ENCODE measurements around the gene KIF21B. TPM values are rescaled to one million over a fixed set of nuclear protein-coding genes. Genes with fewer than 3 reads are reported as not detected.
"Not testable (repeated sequence)": the region's sequence is repeated elsewhere in the genome, so short reads cannot be mapped to it uniquely, and the experiment has no call there.

Gene KIF21B
- total RNA-seq, 4 donors from 2014 or later: 0.29 to 11.3 (median 2.4) TPM

DNA sequence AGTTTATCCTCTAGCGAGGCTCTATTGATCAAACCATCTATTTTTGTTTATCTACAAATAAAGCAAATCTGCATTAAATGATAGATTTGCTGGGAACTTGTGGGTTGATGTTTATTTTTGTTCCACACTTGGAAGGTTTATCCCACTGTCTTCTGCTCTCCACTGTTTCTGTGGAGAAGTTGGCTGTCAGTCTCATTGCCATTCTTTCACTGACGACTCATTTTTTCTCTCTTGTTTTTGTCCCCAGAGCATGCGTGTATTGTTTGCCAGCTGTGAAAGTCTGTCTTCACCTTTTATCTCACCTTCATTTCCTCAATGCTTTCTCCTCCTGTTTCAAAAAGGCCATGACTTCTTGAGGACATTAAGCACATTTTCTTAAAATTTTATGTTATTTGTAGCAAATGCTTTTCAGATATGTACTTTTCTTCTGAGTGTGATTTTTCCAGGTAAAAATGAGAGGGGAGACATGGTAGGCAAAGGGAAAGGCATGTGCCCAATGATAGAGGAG lies 76.4 kb downstream of the KIF21B start:
- Histone ChIP-seq H3K4me1 (no peaks in the 10 kb centered on the region), H3K9me3 (peaks cover 0 to 3% of the 10 kb centered on the region in 2 donors), H3K36me3 (no peaks in the 10 kb centered on the region), H3K27ac (no peak overlapping the region), H3K4me3 (no peak overlapping the region), H3K27me3 (no peaks in the 10 kb centered on the region)
- DNase-seq: no peak
- intact Hi-C loops (cut with DNase I; ENCODE audit: low total_unique reads): no loop called here
- TF ChIP-seq POLR2A (IDR thresholded peaks at IDR 0.05): no peak
- TF ChIP-seq, protein P1, sequence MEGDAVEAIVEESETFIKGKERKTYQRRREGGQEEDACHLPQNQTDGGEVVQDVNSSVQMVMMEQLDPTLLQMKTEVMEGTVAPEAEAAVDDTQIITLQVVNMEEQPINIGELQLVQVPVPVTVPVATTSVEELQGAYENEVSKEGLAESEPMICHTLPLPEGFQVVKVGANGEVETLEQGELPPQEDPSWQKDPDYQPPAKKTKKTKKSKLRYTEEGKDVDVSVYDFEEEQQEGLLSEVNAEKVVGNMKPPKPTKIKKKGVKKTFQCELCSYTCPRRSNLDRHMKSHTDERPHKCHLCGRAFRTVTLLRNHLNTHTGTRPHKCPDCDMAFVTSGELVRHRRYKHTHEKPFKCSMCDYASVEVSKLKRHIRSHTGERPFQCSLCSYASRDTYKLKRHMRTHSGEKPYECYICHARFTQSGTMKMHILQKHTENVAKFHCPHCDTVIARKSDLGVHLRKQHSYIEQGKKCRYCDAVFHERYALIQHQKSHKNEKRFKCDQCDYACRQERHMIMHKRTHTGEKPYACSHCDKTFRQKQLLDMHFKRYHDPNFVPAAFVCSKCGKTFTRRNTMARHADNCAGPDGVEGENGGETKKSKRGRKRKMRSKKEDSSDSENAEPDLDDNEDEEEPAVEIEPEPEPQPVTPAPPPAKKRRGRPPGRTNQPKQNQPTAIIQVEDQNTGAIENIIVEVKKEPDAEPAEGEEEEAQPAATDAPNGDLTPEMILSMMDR (IDR thresholded peaks at IDR 0.05): no peak

DNA sequence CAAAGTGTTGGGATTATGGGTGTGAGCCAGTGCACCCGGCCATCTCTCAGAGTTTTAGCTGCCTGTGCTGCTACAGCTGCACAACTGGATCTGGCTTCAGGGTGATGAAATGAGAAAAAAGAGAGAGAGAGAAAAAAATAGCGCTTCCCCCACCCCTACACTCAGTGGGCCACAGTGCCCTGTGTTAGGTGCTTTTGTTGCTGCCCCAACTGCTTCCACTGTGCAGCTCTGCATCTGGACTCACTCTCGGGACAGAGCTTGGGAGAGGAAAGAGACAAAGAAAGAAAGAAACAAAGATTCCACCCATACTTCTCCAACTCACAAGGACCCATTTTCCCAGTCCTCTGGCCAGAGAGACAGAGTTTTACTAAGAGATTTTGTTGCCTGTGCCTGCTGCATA lies 78.4 kb downstream of the KIF21B start:
- H3K36me3 ChIP-seq: no peaks in the 10 kb centered on the region
- intact Hi-C loops (cut with DNase I; ENCODE audit: low total_unique reads): no loop called here
- no peak for DNase-seq
- H3K4me3 ChIP-seq: no peak overlapping the region
- no peak overlapping the region for H3K27ac ChIP-seq
- TF ChIP-seq, protein P1 (IDR thresholded peaks at IDR 0.05): no peak
- no peak for TF ChIP-seq POLR2A (IDR thresholded peaks at IDR 0.05)
- no peaks in the 10 kb centered on the region for H3K4me1 ChIP-seq
- H3K27me3 ChIP-seq: no peaks in the 10 kb centered on the region
- peaks cover 0 to 10% of the 10 kb centered on the region in 2 donors for H3K9me3 ChIP-seq

DNA sequence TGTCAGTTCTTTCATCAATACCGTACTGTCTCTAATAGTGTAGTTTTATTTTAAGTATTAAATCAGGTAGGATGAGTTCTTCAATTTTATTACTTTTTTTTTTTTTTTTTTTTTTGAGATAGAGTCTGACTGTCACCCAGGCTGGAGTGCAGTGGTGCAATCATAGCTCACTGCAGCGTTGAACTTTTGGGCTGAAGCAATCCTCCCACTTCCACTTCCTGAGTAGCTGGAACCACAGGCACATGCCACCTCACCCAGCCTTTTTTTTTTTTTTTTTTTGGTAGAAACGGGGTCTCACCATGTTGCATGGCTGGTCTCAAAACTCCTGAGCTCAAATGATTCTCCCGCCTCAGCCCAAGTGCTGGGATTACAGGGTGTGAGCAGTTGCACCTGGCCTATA lies 84.6 kb downstream of the KIF21B start:
- intact Hi-C loops (cut with DNase I; ENCODE audit: low total_unique reads): no loop called here
- no peaks in the 10 kb centered on the region for H3K4me1 ChIP-seq
- TF ChIP-seq, protein P1 (IDR thresholded peaks at IDR 0.05): no peak
- no peak for TF ChIP-seq POLR2A (IDR thresholded peaks at IDR 0.05)
- H3K4me3 ChIP-seq: no peak overlapping the region
- no peaks in the 10 kb centered on the region for H3K27me3 ChIP-seq
- peaks cover 0 to 7% of the 10 kb centered on the region in 2 donors for H3K9me3 ChIP-seq
- no peak overlapping the region for H3K27ac ChIP-seq
- no peak for DNase-seq
- H3K36me3 ChIP-seq: no peaks in the 10 kb centered on the region

DNA sequence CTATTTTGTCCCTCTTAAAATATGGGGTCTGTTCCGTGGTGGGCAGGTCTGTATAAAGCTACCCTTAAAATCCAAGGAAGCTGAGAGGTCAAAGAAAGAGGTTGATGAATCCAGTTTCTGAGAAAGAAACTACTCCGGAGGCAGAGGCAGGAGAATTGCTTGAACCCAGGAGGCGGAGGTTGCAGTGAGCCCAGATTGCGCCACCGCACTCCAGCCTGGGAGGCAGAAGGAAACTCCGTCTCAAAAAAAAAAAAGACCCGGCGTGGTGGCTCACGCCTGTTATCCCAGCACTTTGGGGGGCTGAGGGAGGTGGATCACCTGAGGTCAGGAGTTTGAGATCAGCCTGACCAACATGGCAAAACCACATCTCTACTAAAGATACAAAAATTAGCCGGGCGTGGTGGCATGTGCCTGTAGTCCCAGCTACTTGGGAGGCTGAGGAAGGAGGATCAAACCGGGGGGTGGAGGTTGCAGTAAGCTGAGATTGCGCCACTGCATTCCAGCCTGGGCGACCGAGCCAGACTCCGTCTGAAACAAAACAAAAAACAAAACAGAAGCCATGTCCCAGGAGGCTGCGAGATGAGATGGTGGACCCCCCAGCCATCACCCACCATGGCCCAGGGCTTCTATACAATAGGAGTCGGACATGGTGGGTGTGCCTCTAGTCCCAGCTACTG lies 88.1 kb downstream of the KIF21B start:
- H3K9me3 ChIP-seq; H3K27ac ChIP-seq; H3K36me3 ChIP-seq; H3K27me3 ChIP-seq; intact Hi-C loops (cut with DNase I; ENCODE audit: low total_unique reads); H3K4me1 ChIP-seq; DNase-seq; H3K4me3 ChIP-seq: not testable (repeated sequence)

DNA sequence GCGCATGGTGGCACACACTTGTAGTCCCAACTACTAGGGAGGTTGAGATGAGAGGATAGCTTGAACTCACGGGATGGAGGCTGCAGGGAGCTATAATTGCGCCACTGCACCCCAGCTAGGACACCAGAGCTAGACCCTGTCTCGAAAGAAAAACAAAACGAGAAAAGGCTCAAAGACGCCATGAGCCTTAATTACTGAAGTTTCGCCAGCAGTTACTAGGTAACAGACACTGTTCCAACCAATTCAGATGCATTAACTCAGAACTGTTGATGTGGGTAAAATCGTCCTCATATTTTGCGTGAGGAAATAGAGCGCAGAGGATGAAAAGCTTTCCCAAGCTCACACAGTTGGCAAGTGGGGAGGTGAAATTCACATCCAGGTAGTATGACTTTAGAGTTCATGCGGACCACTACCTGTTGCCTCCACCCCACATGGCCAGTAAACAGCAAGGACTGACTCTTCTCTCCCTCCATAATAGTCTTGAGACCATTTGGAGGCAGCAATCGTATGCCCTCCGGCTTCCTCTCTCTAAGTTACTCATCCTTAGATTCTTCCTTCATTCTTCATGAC lies 88.8 kb downstream of the KIF21B start:
- no peaks in the 10 kb centered on the region for H3K9me3 ChIP-seq
- no peaks in the 10 kb centered on the region for H3K27me3 ChIP-seq
- no peak overlapping the region for H3K4me3 ChIP-seq
- no peak for DNase-seq
- no peaks in the 10 kb centered on the region for H3K36me3 ChIP-seq
- no peak overlapping the region for H3K27ac ChIP-seq
- intact Hi-C loops (cut with DNase I; ENCODE audit: low total_unique reads): no loop called here
- H3K4me1 ChIP-seq: no peaks in the 10 kb centered on the region
- TF ChIP-seq POLR2A (IDR thresholded peaks at IDR 0.05): no peak
- TF ChIP-seq, protein P1 (IDR thresholded peaks at IDR 0.05): no peak

All from uterus (tissue), 4 donors.